Smooth muscle cell (in vitro differentiated cells): ENCODE measurements around the gene SLC39A8. TPM values are rescaled to one million over a fixed set of nuclear protein-coding genes. Genes with fewer than 3 reads are reported as not detected.

Experiments
- DNase-seq: peaks from one replicate; lab custom pipeline; 2025; ENCODE audit not compliant: unreplicated experiment; lab: John Stamatoyannopoulos, UW
- H2AFZ ChIP-seq: fragments of 200-600 bp; sonication (generic); 2 replicates; pipeline ENCODE4 v1.6.0; 2016; ENCODE audit warnings: antibody characterized with exemption, low read depth, mild to moderate bottlenecking
- H3F3A ChIP-seq: fragments of 200-600 bp; sonication (generic); 2 replicates; pipeline ENCODE4 v1.6.0; 2017; ENCODE audit warnings: antibody characterized with exemption, low read depth
- H3K27ac ChIP-seq: fragments of 200-600 bp; sonication (generic); 2 replicates; pipeline ENCODE4 v1.5.1; 2016; ENCODE audit warnings: low read depth, mild to moderate bottlenecking
- H3K27me3 ChIP-seq: fragments of 200-600 bp; sonication (generic); 2 replicates; pipeline ENCODE4 v1.6.1; 2016; ENCODE audit warnings: low read depth, mild to moderate bottlenecking
- H3K36me3 ChIP-seq: fragments of 200-600 bp; sonication (generic); 2 replicates; pipeline ENCODE4 v1.5.1; 2016; ENCODE audit warnings: low read depth
- H3K4me1 ChIP-seq: fragments of 200-600 bp; sonication (generic); 2 replicates; pipeline ENCODE4 v1.5.1; 2016; ENCODE audit warnings: low read depth
- H3K4me2 ChIP-seq: fragments of 200-600 bp; sonication (generic); 2 replicates; pipeline ENCODE4 v1.6.0; 2016; ENCODE audit warnings: mild to moderate bottlenecking
- H3K4me3 ChIP-seq: fragments of 200-600 bp; sonication (generic); 2 replicates; pipeline ENCODE4 v1.5.1; 2016; ENCODE audit warnings: mild to moderate bottlenecking
- H3K79me2 ChIP-seq: fragments of 200-600 bp; sonication (generic); 2 replicates; pipeline ENCODE4 v1.6.0; 2016; ENCODE audit warnings: low read depth, mild to moderate bottlenecking
- H3K9ac ChIP-seq: fragments of 200-600 bp; sonication (generic); 2 replicates; pipeline ENCODE4 v1.6.0; 2016; ENCODE audit warnings: low read depth
- H3K9me3 ChIP-seq: fragments of 200-600 bp; sonication (generic); replicated peaks from 2 replicates; pipeline ENCODE4 v1.5.1; 2016; ENCODE audit warnings: low read depth
- H4K20me1 ChIP-seq: fragments of 200-600 bp; sonication (generic); 2 replicates; pipeline ENCODE4 v1.6.0; 2016; ENCODE audit warnings: low read depth
- WGBS: methylation state at CpG from one replicate; pipeline ENCODE4 v1.1.7; 2016; ENCODE audit warnings: low lambda C conversion rate; 5-methylcytosine and 5-hydroxymethylcytosine counted together
- polyA plus RNA-seq: library from polyadenylated mRNA; unstranded; fragments of >200 nt; fragmentation: Nextera tagmentation; extraction: Ambion mirVana; gene quantifications from 2 replicates; pipeline ENCODE4 v1.2.1, GENCODE V29; 2016
- total RNA-seq: library from RNA; depleted of rRNA; stranded (reverse); fragments of >200 nt; gene quantifications from 2 replicates; pipeline ENCODE4 v1.2.3, GENCODE V29; 2014
- TF ChIP-seq, protein P1 (sequence below): fragments of 200-600 bp; sonication (generic); IDR thresholded peaks from 2 replicates; pipeline ENCODE4 v1.5.1; 2017; ENCODE audit warnings: borderline replicate concordance, mild to moderate bottlenecking, antibody characterized with exemption; ENCODE audit not compliant: insufficient read depth, poor library complexity, severe bottlenecking

SLC39A8 gene
- total RNA-seq (16.1 and 16.2 TPM in 2 replicates), polyA plus RNA-seq (3.7 and 10.0 TPM in 2 replicates)

DNA sequence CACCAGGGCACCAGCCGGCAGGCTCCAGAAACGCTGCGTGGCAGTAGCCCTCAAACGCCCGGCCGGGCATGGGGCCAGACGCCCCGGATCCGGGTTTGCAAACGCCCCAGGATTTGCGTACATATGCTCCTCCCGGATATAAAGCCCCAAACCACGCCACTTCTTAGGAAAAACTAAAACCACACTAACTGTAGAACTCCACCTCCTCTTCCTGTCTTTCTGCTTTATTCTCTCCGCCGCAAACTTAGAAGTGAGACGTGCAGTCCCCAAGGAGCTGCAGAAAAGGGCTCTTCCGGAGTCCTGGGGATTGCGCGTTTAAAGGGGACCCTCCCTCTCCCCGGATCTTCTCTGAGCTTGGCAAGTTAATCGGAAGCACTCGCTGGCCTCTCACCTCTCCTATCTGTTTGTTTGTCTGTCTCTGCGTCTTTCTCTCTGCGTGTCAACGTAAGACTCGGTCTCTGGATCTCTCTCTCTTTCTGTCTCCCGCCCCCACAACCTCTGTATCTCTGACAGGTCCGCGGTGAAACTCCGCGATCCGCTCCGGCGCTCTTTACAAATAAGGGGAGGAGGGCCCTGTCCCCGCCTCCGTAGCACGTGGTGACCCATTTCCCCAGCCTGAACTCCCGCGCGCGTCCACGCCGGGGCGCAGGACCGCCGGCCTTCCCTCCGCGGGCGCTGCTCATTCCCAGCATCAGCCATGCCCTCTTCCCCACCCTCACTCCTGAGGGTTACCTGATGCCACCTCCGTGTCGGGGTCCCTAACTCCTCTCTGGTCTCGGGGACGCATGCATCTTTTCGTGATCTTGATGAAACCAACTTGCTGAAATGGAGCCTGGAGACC is at the start of gene SLC39A8:
Gene SLC39A8 (minus strand): TSS at position 529 of the 841 bp plus-strand sequence. CDS start 820 bp downstream, outside the sequence.
- peak within 1 kb of the TSS; percentile 79 for H3K4me3 ChIP-seq
- H3K27me3 ChIP-seq: no peaks in the 10 kb centered on the region
- H3F3A ChIP-seq: no peaks in the 10 kb centered on the region
- H3K4me2 ChIP-seq: peak within 1 kb of the TSS; percentile 97
- peak within 1 kb of the TSS; percentile 44 for H3K9ac ChIP-seq
- H3K79me2 ChIP-seq: no peaks in the 10 kb centered on the region
- H2AFZ ChIP-seq: peak within 1 kb of the TSS; percentile 98
- peaks cover 9% of the 10 kb centered on the region for H3K4me1 ChIP-seq
- no peak within 1 kb of the TSS for H3K27ac ChIP-seq
- no peaks in the 10 kb centered on the region for H3K9me3 ChIP-seq
- no peaks in the 10 kb centered on the region for H3K36me3 ChIP-seq
- under 1% methylated on average over 54 of the region's 54 CpGs for WGBS
- H4K20me1 ChIP-seq: no peaks in the 10 kb centered on the region
- DNase-seq: peak; percentile 48
- TF ChIP-seq, protein P1, sequence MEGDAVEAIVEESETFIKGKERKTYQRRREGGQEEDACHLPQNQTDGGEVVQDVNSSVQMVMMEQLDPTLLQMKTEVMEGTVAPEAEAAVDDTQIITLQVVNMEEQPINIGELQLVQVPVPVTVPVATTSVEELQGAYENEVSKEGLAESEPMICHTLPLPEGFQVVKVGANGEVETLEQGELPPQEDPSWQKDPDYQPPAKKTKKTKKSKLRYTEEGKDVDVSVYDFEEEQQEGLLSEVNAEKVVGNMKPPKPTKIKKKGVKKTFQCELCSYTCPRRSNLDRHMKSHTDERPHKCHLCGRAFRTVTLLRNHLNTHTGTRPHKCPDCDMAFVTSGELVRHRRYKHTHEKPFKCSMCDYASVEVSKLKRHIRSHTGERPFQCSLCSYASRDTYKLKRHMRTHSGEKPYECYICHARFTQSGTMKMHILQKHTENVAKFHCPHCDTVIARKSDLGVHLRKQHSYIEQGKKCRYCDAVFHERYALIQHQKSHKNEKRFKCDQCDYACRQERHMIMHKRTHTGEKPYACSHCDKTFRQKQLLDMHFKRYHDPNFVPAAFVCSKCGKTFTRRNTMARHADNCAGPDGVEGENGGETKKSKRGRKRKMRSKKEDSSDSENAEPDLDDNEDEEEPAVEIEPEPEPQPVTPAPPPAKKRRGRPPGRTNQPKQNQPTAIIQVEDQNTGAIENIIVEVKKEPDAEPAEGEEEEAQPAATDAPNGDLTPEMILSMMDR: peak; percentile 59

- H3K9ac ChIP-seq: no peak overlapping the region
- no peaks in the 10 kb centered on the region for H3K9me3 ChIP-seq
- no peak for DNase-seq
- no peak overlapping the region for H3K4me3 ChIP-seq
- TF ChIP-seq, protein P1: no peak
- no peaks in the 10 kb centered on the region for H3F3A ChIP-seq
- no peak overlapping the region for H3K27ac ChIP-seq
- H2AFZ ChIP-seq: peak overlapping the region; percentile 67
- 52% methylated on average over 4 of the region's 4 CpGs for WGBS
- H4K20me1 ChIP-seq: no peaks in the 10 kb centered on the region
- H3K36me3 ChIP-seq: no peaks in the 10 kb centered on the region
- H3K4me1 ChIP-seq: no peaks in the 10 kb centered on the region
- no peaks in the 10 kb centered on the region for H3K27me3 ChIP-seq
- H3K79me2 ChIP-seq: no peaks in the 10 kb centered on the region
- no peak overlapping the region for H3K4me2 ChIP-seq
Observed at GRCh38 chr4:102392033-102392744, 46.9 kb upstream of the SLC39A8 start.

DNA sequence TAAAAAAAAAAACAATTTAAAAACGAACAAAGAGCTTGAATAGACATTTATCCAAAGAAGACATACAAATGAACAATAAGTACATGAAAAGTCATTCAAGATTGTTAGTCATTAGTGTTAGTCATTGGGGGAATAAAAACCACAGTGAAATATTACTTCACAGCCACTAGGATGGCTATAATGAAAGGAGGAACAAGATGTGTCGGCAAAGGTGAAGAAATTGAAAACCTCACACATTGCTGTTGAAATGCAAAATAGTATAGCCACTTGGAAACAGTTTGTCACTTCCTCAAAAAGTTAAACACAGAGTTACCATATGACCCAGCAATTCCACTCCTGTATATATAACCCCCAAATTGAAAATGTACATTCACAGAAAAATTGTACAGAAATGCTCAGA is 45.2 kb upstream of the SLC39A8 start:
- Histone ChIP-seq H3K4me2 (no peak overlapping the region), H2AFZ (no peak overlapping the region), H3K9me3 (no peaks in the 10 kb centered on the region), H3K9ac (no peak overlapping the region), H3K79me2 (no peaks in the 10 kb centered on the region), H3F3A (no peaks in the 10 kb centered on the region), H3K36me3 (no peaks in the 10 kb centered on the region), H3K27me3 (no peaks in the 10 kb centered on the region), H4K20me1 (no peaks in the 10 kb centered on the region), H3K27ac (no peak overlapping the region), H3K4me1 (no peaks in the 10 kb centered on the region), H3K4me3 (no peak overlapping the region)
- 74% methylated on average over 2 of the region's 2 CpGs for WGBS
- TF ChIP-seq, protein P1: no peak
- no peak for DNase-seq
